Immature natural killer cell (primary cell): ENCODE measurements around the gene OSMR. TPM values are rescaled to one million over a fixed set of nuclear protein-coding genes. Genes with fewer than 3 reads are reported as not detected.
A peak's percentile ranks its signal among the peaks of the same experiment; 100 is the strongest.

Experiments used
- DNase-seq, 3 donors: peaks; one replicate each; pipeline ENCODE4 v3.0.0; 2022; ENCODE audit warnings: mixed read lengths in 1 of 3
- H3K27ac Mint-ChIP-seq, 6 donors: one replicate each; pipeline ENCODE4 v1.8.0; 2020; ENCODE audit warnings: mixed read lengths in 6 of 6, mild to moderate bottlenecking in 5 of 6, inconsistent platforms in 4 of 6, moderate library complexity in 3 of 6
- H3K27me3 Mint-ChIP-seq, 3 donors: one replicate each; pipeline ENCODE4 v1.8.0; 2020 to 2021; ENCODE audit warnings: low read depth in 3 of 3, mild to moderate bottlenecking in 3 of 3, mixed read lengths in 3 of 3, moderate library complexity in 3 of 3, inconsistent platforms in 1 of 3
- H3K36me3 Mint-ChIP-seq, 3 donors: one replicate each; pipeline ENCODE4 v1.8.0; 2020; ENCODE audit warnings: mixed read lengths in 3 of 3, inconsistent platforms in 2 of 3, mild to moderate bottlenecking in 2 of 3
- H3K4me1 Mint-ChIP-seq, 2 donors: one replicate each; pipeline ENCODE4 v1.8.0; 2020; ENCODE audit warnings: inconsistent platforms in 2 of 2, mild to moderate bottlenecking in 2 of 2, mixed read lengths in 2 of 2, moderate library complexity in 1 of 2
- H3K4me3 Mint-ChIP-seq, 5 donors: one replicate each; pipeline ENCODE4 v1.8.0; 2020; ENCODE audit warnings: mild to moderate bottlenecking in 5 of 5, mixed read lengths in 5 of 5, inconsistent platforms in 3 of 5, moderate library complexity in 3 of 5
- H3K9me3 Mint-ChIP-seq, 6 donors: one replicate each; pipeline ENCODE4 v1.8.0; 2020; ENCODE audit warnings: mild to moderate bottlenecking in 6 of 6, mixed read lengths in 6 of 6, inconsistent platforms in 4 of 6, moderate library complexity in 3 of 6
- polyA plus RNA-seq, 3 donors: library from polyadenylated mRNA; unstranded; fragments of 300-500 nt; fragmentation: Illumina TruSeq; gene quantifications; one replicate each; pipeline ENCODE4 v1.2.3, GENCODE V29; 2021

OSMR gene
- under 1 TPM in 1 of 3 donors, not detected in 2; 0.20 TPM for polyA plus RNA-seq

- Mint-ChIP-seq H3K36me3 (peaks cover 0 to 4% (median 0%) of the 10 kb centered on the region in 3 donors), H3K4me3 (peak within 1 kb of the TSS in 3 of 5 donors; percentile 38 to 74 (median 53)), H3K4me1 (peaks cover 4 to 9% of the 10 kb centered on the region in 2 donors), H3K9me3 (peaks cover 0 to 4% (median 0%) of the 10 kb centered on the region in 6 donors), H3K27me3 (peaks cover 4 to 21% (median 12%) of the 10 kb centered on the region in 3 donors), H3K27ac (no peak within 1 kb of the TSS)
- DNase-seq = no peak
These were observed at the start of gene OSMR for GRCh38 chr5:38845526-38846378. Gene OSMR, plus strand, starts transcription at chr5:38846012. Its CDS starts 23,033 bp downstream, at chr5:38869045.

GRCh38 chr5:38796742-38797108 lies 49.1 kb upstream of the OSMR start:
- H3K9me3 Mint-ChIP-seq = peaks cover 0 to 2% (median 0%) of the 10 kb centered on the region in 6 donors
- no peak for DNase-seq
- H3K27ac Mint-ChIP-seq = no peak overlapping the region
- H3K36me3 Mint-ChIP-seq = no peaks in the 10 kb centered on the region
- no peak overlapping the region for H3K4me3 Mint-ChIP-seq
- H3K27me3 Mint-ChIP-seq = peaks cover 2 to 8% (median 8%) of the 10 kb centered on the region in 3 donors
- no peaks in the 10 kb centered on the region for H3K4me1 Mint-ChIP-seq

GRCh38 chr5:38797838-38798237 lies 48.0 kb upstream of the OSMR start:
- no peak overlapping the region for H3K4me3 Mint-ChIP-seq
- H3K4me1 Mint-ChIP-seq = no peaks in the 10 kb centered on the region
- no peak for DNase-seq
- peaks cover 2 to 9% (median 7%) of the 10 kb centered on the region in 3 donors for H3K27me3 Mint-ChIP-seq
- H3K27ac Mint-ChIP-seq = no peak overlapping the region
- H3K9me3 Mint-ChIP-seq = peaks cover 0 to 2% (median 0%) of the 10 kb centered on the region in 6 donors
- no peaks in the 10 kb centered on the region for H3K36me3 Mint-ChIP-seq

- no peak for DNase-seq
- Mint-ChIP-seq H3K9me3 (no peaks in the 10 kb centered on the region), H3K36me3 (no peaks in the 10 kb centered on the region), H3K4me1 (no peaks in the 10 kb centered on the region), H3K27ac (no peak overlapping the region), H3K27me3 (peaks cover 0 to 7% (median 2%) of the 10 kb centered on the region in 3 donors), H3K4me3 (no peak overlapping the region)
These were observed 46.0 kb upstream of the OSMR start for GRCh38 chr5:38799556-38800377.

GRCh38 chr5:38800515-38800914 lies 45.3 kb upstream of the OSMR start:
- Mint-ChIP-seq H3K4me3 (peak overlapping the region in 1 of 5 donors; percentile 5), H3K27ac (no peak overlapping the region), H3K4me1 (no peaks in the 10 kb centered on the region), H3K27me3 (peaks cover 1 to 7% (median 2%) of the 10 kb centered on the region in 3 donors), H3K36me3 (no peaks in the 10 kb centered on the region), H3K9me3 (no peaks in the 10 kb centered on the region)
- no peak for DNase-seq

GRCh38 chr5:38802125-38802524 lies 43.7 kb upstream of the OSMR start:
- no peak overlapping the region for H3K27ac Mint-ChIP-seq
- no peaks in the 10 kb centered on the region for H3K9me3 Mint-ChIP-seq
- H3K27me3 Mint-ChIP-seq = peaks cover 1 to 7% (median 2%) of the 10 kb centered on the region in 3 donors
- DNase-seq = no peak
- no peaks in the 10 kb centered on the region for H3K4me1 Mint-ChIP-seq
- H3K36me3 Mint-ChIP-seq = no peaks in the 10 kb centered on the region
- no peak overlapping the region for H3K4me3 Mint-ChIP-seq

GRCh38 chr5:38803246-38803645 lies 42.6 kb upstream of the OSMR start:
- no peaks in the 10 kb centered on the region for H3K4me1 Mint-ChIP-seq
- H3K27me3 Mint-ChIP-seq = peaks cover 1 to 7% (median 5%) of the 10 kb centered on the region in 3 donors
- no peak overlapping the region for H3K4me3 Mint-ChIP-seq
- no peak for DNase-seq
- no peaks in the 10 kb centered on the region for H3K36me3 Mint-ChIP-seq
- H3K9me3 Mint-ChIP-seq = no peaks in the 10 kb centered on the region
- H3K27ac Mint-ChIP-seq = no peak overlapping the region

GRCh38 chr5:38806775-38807258 lies 39.0 kb upstream of the OSMR start:
- H3K9me3 Mint-ChIP-seq = no peaks in the 10 kb centered on the region
- no peak overlapping the region for H3K4me3 Mint-ChIP-seq
- H3K4me1 Mint-ChIP-seq = no peaks in the 10 kb centered on the region
- H3K36me3 Mint-ChIP-seq = no peaks in the 10 kb centered on the region
- no peak for DNase-seq
- H3K27ac Mint-ChIP-seq = no peak overlapping the region
- peaks cover 0 to 12% (median 1%) of the 10 kb centered on the region in 3 donors for H3K27me3 Mint-ChIP-seq

- Mint-ChIP-seq H3K36me3 (no peaks in the 10 kb centered on the region), H3K27ac (no peak overlapping the region), H3K27me3 (peaks cover 1 to 18% (median 7%) of the 10 kb centered on the region in 3 donors), H3K9me3 (no peaks in the 10 kb centered on the region), H3K4me1 (no peaks in the 10 kb centered on the region), H3K4me3 (no peak overlapping the region)
- DNase-seq = no peak
These were observed 38.0 kb upstream of the OSMR start for GRCh38 chr5:38807570-38808483.

- no peaks in the 10 kb centered on the region for H3K9me3 Mint-ChIP-seq
- no peak overlapping the region for H3K4me3 Mint-ChIP-seq
- DNase-seq = no peak
- H3K4me1 Mint-ChIP-seq = no peaks in the 10 kb centered on the region
- H3K36me3 Mint-ChIP-seq = no peaks in the 10 kb centered on the region
- H3K27me3 Mint-ChIP-seq = peaks cover 1 to 21% (median 8%) of the 10 kb centered on the region in 3 donors
- H3K27ac Mint-ChIP-seq = no peak overlapping the region
These were observed 37.0 kb upstream of the OSMR start for GRCh38 chr5:38808666-38809343.

GRCh38 chr5:38809388-38810359 lies 36.1 kb upstream of the OSMR start:
- no peak overlapping the region for H3K27ac Mint-ChIP-seq
- no peak overlapping the region for H3K4me3 Mint-ChIP-seq
- H3K9me3 Mint-ChIP-seq = no peaks in the 10 kb centered on the region
- peak; percentile 2 to 15 (median 15) for DNase-seq
- H3K4me1 Mint-ChIP-seq = no peaks in the 10 kb centered on the region
- peaks cover 1 to 26% (median 8%) of the 10 kb centered on the region in 3 donors for H3K27me3 Mint-ChIP-seq
- no peaks in the 10 kb centered on the region for H3K36me3 Mint-ChIP-seq

- DNase-seq = no peak
- Mint-ChIP-seq H3K36me3 (no peaks in the 10 kb centered on the region), H3K9me3 (peaks cover 0 to 3% (median 0%) of the 10 kb centered on the region in 6 donors), H3K27ac (peak overlapping the region in 1 of 6 donors; percentile 18), H3K27me3 (peaks cover 0 to 21% (median 11%) of the 10 kb centered on the region in 3 donors), H3K4me1 (no peaks in the 10 kb centered on the region), H3K4me3 (no peak overlapping the region)
These were observed 30.9 kb upstream of the OSMR start for GRCh38 chr5:38814879-38815278.
